SH-SY5Y (cell line): ENCODE data around the gene NDUFV3.

Experiments
- GATA2 ChIP-seq: IDR thresholded peaks from 2 replicates; pipeline ENCODE4 v1.6.1; 2011; ENCODE audit warnings: mild to moderate bottlenecking, low read depth, low read length
- GATA3 ChIP-seq: IDR thresholded peaks from 2 replicates; pipeline ENCODE4 v1.6.1; 2011; ENCODE audit warnings: low read depth, mild to moderate bottlenecking, low read length, moderate library complexity

DNA sequence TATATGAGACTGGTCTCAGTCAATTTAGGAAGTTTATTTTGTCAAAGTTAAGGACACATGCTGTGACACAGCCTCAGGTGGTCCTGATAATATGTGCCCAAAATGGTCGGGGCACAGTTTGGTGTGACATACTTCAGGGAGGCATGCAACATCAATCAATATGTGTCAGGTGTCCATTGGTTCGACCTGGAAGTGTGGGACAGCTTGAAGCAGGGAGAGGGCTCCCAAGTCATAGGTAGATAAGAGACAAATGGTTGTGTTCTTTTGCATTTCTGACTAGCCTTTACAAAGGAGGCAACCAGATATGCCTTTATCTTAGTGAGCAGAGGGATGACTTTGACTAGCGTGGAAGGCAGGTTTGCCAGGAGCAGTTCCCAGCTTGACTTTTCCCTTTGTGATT lies 36.9 kb downstream of the NDUFV3 start:
- TF ChIP-seq GATA2, result no peak
- no peak for TF ChIP-seq GATA3
